OCI-LY1 (cell line): Measurements from ENCODE around the gene MAPKBP1.

Source experiments
- H2AFZ ChIP-seq: fragments of 200-600 bp; sonication (generic), shearing (Covaris generic); 2 replicates; pipeline ENCODE4 v1.6.0; 2014; ENCODE audit warnings: antibody characterized with exemption, mild to moderate bottlenecking, low read length
- H3F3A ChIP-seq: fragments of 200-600 bp; sonication (generic), shearing (Covaris generic); 2 replicates; pipeline ENCODE4 v1.6.0; 2014; ENCODE audit warnings: mild to moderate bottlenecking, antibody characterized with exemption, low read length, moderate library complexity; ENCODE audit not compliant: insufficient read depth
- H3K27ac ChIP-seq: fragments of 200-600 bp; sonication (generic); 2 replicates; pipeline ENCODE4 v1.5.1; 2014; ENCODE audit warnings: low read length, mixed run types, mild to moderate bottlenecking, low read depth; ENCODE audit not compliant: poor library complexity, severe bottlenecking
- H3K27me3 ChIP-seq: fragments of 200-600 bp; sonication (generic); 2 replicates; pipeline ENCODE4 v1.6.0; 2014; ENCODE audit warnings: antibody characterized with exemption, mild to moderate bottlenecking, low read length, moderate library complexity; ENCODE audit not compliant: insufficient read depth
- H3K36me3 ChIP-seq: fragments of 200-600 bp; sonication (generic); 2 replicates; pipeline ENCODE4 v1.6.1; 2014; ENCODE audit warnings: mild to moderate bottlenecking, antibody characterized with exemption, low read length, moderate library complexity, mixed read lengths; ENCODE audit not compliant: insufficient read depth
- H3K4me1 ChIP-seq: fragments of 200-600 bp; sonication (generic); 2 replicates; pipeline ENCODE4 v1.5.1; 2014; ENCODE audit warnings: mild to moderate bottlenecking, low read length, moderate library complexity; ENCODE audit not compliant: insufficient read depth, severe bottlenecking
- H3K4me2 ChIP-seq: fragments of 200-600 bp; sonication (generic), shearing (Covaris generic); 2 replicates; pipeline ENCODE4 v1.6.1; 2014; ENCODE audit warnings: low read length
- H3K4me3 ChIP-seq: fragments of 200-600 bp; sonication (generic); 2 replicates; pipeline ENCODE4 v1.5.1; 2014; ENCODE audit warnings: low read length, low read depth, mild to moderate bottlenecking, mixed read lengths; ENCODE audit not compliant: poor library complexity, severe bottlenecking
- H3K79me2 ChIP-seq: fragments of 200-600 bp; shearing (Covaris generic); 2 replicates; pipeline ENCODE4 v1.6.1; 2016; ENCODE audit warnings: mixed run types, low read length, mixed read lengths; ENCODE audit not compliant: insufficient read depth
- H3K9ac ChIP-seq: fragments of 200-600 bp; sonication (generic), shearing (Covaris generic); 2 replicates; pipeline ENCODE4 v1.6.1; 2014; ENCODE audit warnings: mild to moderate bottlenecking, low read length, mixed read lengths
- H3K9me2 ChIP-seq: fragments of 200-600 bp; sonication (generic), shearing (Covaris generic); 2 replicates; pipeline ENCODE4 v1.6.1; 2014; ENCODE audit warnings: low read depth, mild to moderate bottlenecking, low read length, mixed read lengths
- H3K9me3 ChIP-seq: fragments of 200-600 bp; shearing (Covaris generic); 2 replicates; pipeline ENCODE4 v1.6.1; 2014; ENCODE audit warnings: low read length, mixed read lengths
- H4K20me1 ChIP-seq: fragments of 200-600 bp; sonication (generic), shearing (Covaris generic); 2 replicates; pipeline ENCODE4 v1.6.0; 2016; ENCODE audit warnings: mild to moderate bottlenecking, low read length; ENCODE audit not compliant: insufficient read depth
- CTCF ChIP-seq: fragments of 200-600 bp; sonication (generic), shearing (Covaris generic); IDR thresholded peaks from 2 replicates; pipeline ENCODE4 v1.5.1; 2017; ENCODE audit warnings: mild to moderate bottlenecking, antibody characterized with exemption, low read length, moderate library complexity, mixed read lengths
- EZH2 ChIP-seq: fragments of 200-600 bp; sonication (generic), shearing (Covaris generic); IDR thresholded peaks from 2 replicates; pipeline ENCODE4 v1.8.0; 2017; ENCODE audit warnings: borderline replicate concordance, mixed run types, mild to moderate bottlenecking, antibody characterized with exemption, low read length, moderate library complexity, mixed read lengths

Gene MAPKBP1

GRCh38 chr15:41820791-41821423 is 46.6 kb downstream of the MAPKBP1 start:
- TF ChIP-seq CTCF = no peak
- no peak for TF ChIP-seq EZH2
- H4K20me1 ChIP-seq = no peaks in the 10 kb centered on the region
- H3K4me1 ChIP-seq = no peaks in the 10 kb centered on the region
- H3K9ac ChIP-seq = no peak overlapping the region
- peaks cover 4% of the 10 kb centered on the region; the same call in 1 of the 2 replicates for H3K36me3 ChIP-seq
- no peaks in the 10 kb centered on the region for H3K9me2 ChIP-seq
- no peaks in the 10 kb centered on the region for H3K9me3 ChIP-seq
- H3K4me3 ChIP-seq = no peak overlapping the region
- H2AFZ ChIP-seq = no peak overlapping the region
- H3K4me2 ChIP-seq = no peak overlapping the region
- no peaks in the 10 kb centered on the region for H3K79me2 ChIP-seq
- no peaks in the 10 kb centered on the region for H3F3A ChIP-seq
- H3K27me3 ChIP-seq = no peaks in the 10 kb centered on the region
- H3K27ac ChIP-seq = no peak overlapping the region

DNA sequence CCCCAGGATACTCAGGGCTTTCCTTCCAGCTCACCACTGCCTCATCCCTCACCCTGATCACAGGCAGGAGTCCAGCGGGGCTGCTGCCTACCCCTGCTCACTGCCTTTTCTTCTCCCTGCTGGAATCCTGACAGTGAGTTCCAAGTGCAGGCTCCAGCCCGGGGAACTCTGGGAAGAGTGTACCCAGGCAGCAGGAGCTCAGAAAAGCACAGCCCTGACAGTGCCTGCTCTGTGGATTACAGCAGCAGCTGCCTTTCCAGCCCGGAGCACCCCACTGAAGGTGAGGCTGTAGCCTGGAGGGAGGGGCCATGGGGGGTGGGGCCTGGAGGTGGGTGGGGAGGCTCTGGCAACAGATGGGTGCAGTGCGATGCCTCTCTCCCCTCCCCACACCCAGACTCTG is 47.5 kb downstream of the MAPKBP1 start:
- H3K79me2 ChIP-seq = no peaks in the 10 kb centered on the region
- H3K27ac ChIP-seq = no peak overlapping the region
- no peaks in the 10 kb centered on the region for H3K27me3 ChIP-seq
- no peaks in the 10 kb centered on the region for H3F3A ChIP-seq
- H3K9me3 ChIP-seq = no peaks in the 10 kb centered on the region
- no peaks in the 10 kb centered on the region for H3K9me2 ChIP-seq
- no peak overlapping the region for H3K9ac ChIP-seq
- no peak overlapping the region for H3K4me3 ChIP-seq
- H3K4me2 ChIP-seq = no peak overlapping the region
- H2AFZ ChIP-seq = no peak overlapping the region
- H3K4me1 ChIP-seq = no peaks in the 10 kb centered on the region
- H4K20me1 ChIP-seq = no peaks in the 10 kb centered on the region
- TF ChIP-seq EZH2 = no peak
- TF ChIP-seq CTCF = no peak
- peaks cover 4% of the 10 kb centered on the region; the same call in 1 of the 2 replicates for H3K36me3 ChIP-seq

- Histone ChIP-seq H2AFZ (no peak overlapping the region), H3K27me3 (no peaks in the 10 kb centered on the region), H3K36me3 (peaks cover 4% of the 10 kb centered on the region; the same call in 1 of the 2 replicates), H3K4me2 (no peak overlapping the region), H3K27ac (no peak overlapping the region), H3K9me2 (no peaks in the 10 kb centered on the region), H3K9ac (no peak overlapping the region), H3K4me1 (peaks cover 4% of the 10 kb centered on the region), H3K4me3 (no peak overlapping the region), H3K79me2 (no peaks in the 10 kb centered on the region), H4K20me1 (no peaks in the 10 kb centered on the region), H3K9me3 (no peaks in the 10 kb centered on the region), H3F3A (no peaks in the 10 kb centered on the region)
- no peak for TF ChIP-seq CTCF
- no peak for TF ChIP-seq EZH2
Measured at GRCh38 chr15:41822471-41822870, 48.2 kb downstream of the MAPKBP1 start.
